GM10847 (cell line): ENCODE data around the gene MAGI1.

Experiments
- POLR2A ChIP-seq: IDR thresholded peaks from 2 replicates; pipeline ENCODE4 v1.6.1; 2011; ENCODE audit not compliant: insufficient read length; ENCODE audit errors: extremely low read depth

The MAGI1 gene

GRCh38 chr3:65873028-65873427, 165.7 kb downstream of the MAGI1 start:
- no peak for TF ChIP-seq POLR2A

GRCh38 chr3:65871305-65872141, 167.2 kb downstream of the MAGI1 start:
- no peak for TF ChIP-seq POLR2A

- no peak for TF ChIP-seq POLR2A
Measured at GRCh38 chr3:65869798-65870197, 168.9 kb downstream of the MAGI1 start.

GRCh38 chr3:65867463-65868210, 171.1 kb downstream of the MAGI1 start:
- no peak for TF ChIP-seq POLR2A

- no peak for TF ChIP-seq POLR2A
Measured at GRCh38 chr3:65864357-65864904, 174.3 kb downstream of the MAGI1 start.

- TF ChIP-seq POLR2A, result no peak
Measured at GRCh38 chr3:65861718-65862117, 177.0 kb downstream of the MAGI1 start.

- no peak for TF ChIP-seq POLR2A
Measured at GRCh38 chr3:65858749-65859148, 180.0 kb downstream of the MAGI1 start.

- TF ChIP-seq POLR2A, result no peak
Measured at GRCh38 chr3:65857327-65857726, 181.4 kb downstream of the MAGI1 start.

GRCh38 chr3:65856907-65857306, 181.8 kb downstream of the MAGI1 start:
- no peak for TF ChIP-seq POLR2A

- TF ChIP-seq POLR2A, result no peak
Measured at GRCh38 chr3:65855370-65856100, 183.2 kb downstream of the MAGI1 start.

GRCh38 chr3:65854606-65855304, 184.0 kb downstream of the MAGI1 start:
- TF ChIP-seq POLR2A, result no peak

- no peak for TF ChIP-seq POLR2A
Measured at GRCh38 chr3:65851827-65852226, 186.9 kb downstream of the MAGI1 start.

GRCh38 chr3:65850261-65850660, 188.5 kb downstream of the MAGI1 start:
- no peak for TF ChIP-seq POLR2A

- TF ChIP-seq POLR2A, result no peak
Measured at GRCh38 chr3:65848024-65848423, 190.7 kb downstream of the MAGI1 start.

GRCh38 chr3:65846936-65847335, 191.8 kb downstream of the MAGI1 start:
- no peak for TF ChIP-seq POLR2A
